PC-9 (cell line): Measurements from ENCODE around the gene CCDC69. TPM values are rescaled to one million over a fixed set of nuclear protein-coding genes. Genes with fewer than 3 reads are reported as not detected.

Source experiments
- BruUV-seq: library from RNA; stranded (reverse); fragments of 400-500 nt; replicated peaks from 2 replicates; lab custom pipeline; 2021; lab: Mats Ljungman, UMichigan
- CTCF ChIA-PET: fragments of 300-600 bp; sonication (Branson Sonifier 250); formaldehyde crosslinking; loops from one replicate; lab custom pipeline; 2022; ENCODE audit warnings: antibody characterized with exemption; lab: Charles Lee
- POLR2A ChIA-PET: fragments of 300-600 bp; sonication (Branson Sonifier 250); formaldehyde crosslinking; loops from one replicate; lab custom pipeline; 2022; ENCODE audit warnings: antibody characterized with exemption; ENCODE audit not compliant: unreplicated experiment; lab: Charles Lee
- DNase-seq, 2 experiments: peaks; one replicate each; pipeline versions ENCODE4 v3.0.0 to v3.0.0-alpha.2; 2015 to 2022; ENCODE audit warnings: mixed read lengths in 1 of 2
- H2AFZ ChIP-seq: fragments of 200-600 bp; sonication (generic); 2 replicates; pipeline ENCODE4 v1.8.1; 2017; ENCODE audit warnings: antibody characterized with exemption
- H3F3A ChIP-seq: fragments of 200-600 bp; sonication (generic); 2 replicates; pipeline ENCODE4 v1.8.1; 2017; ENCODE audit warnings: antibody characterized with exemption, mild to moderate bottlenecking, low read depth; ENCODE audit not compliant: insufficient read depth
- H3K27ac ChIP-seq: fragments of 200-600 bp; sonication (generic); 2 replicates; pipeline ENCODE4 v1.6.1; 2016; ENCODE audit warnings: mixed run types
- H3K27me3 ChIP-seq: fragments of 200-600 bp; sonication (generic); 2 replicates; pipeline ENCODE4 v1.6.1; 2016; ENCODE audit warnings: low read depth, mixed run types; ENCODE audit not compliant: insufficient read depth
- H3K36me3 ChIP-seq: fragments of 200-600 bp; sonication (generic); 2 replicates; pipeline ENCODE4 v1.6.1; 2016; ENCODE audit warnings: low read depth, mixed run types
- H3K4me1 ChIP-seq: fragments of 200-600 bp; sonication (generic); replicated peaks from 2 replicates; pipeline ENCODE4 v1.6.1; 2016; ENCODE audit warnings: mixed run types; ENCODE audit not compliant: insufficient read depth
- H3K4me2 ChIP-seq: fragments of 200-600 bp; sonication (generic); 2 replicates; pipeline ENCODE4 v1.6.1; 2017; ENCODE audit warnings: mixed run types
- H3K4me3 ChIP-seq: fragments of 200-600 bp; sonication (generic); 2 replicates; pipeline ENCODE4 v1.6.1; 2016; ENCODE audit warnings: mixed run types
- H3K79me2 ChIP-seq: fragments of 200-600 bp; sonication (generic); 2 replicates; pipeline ENCODE4 v1.6.1; 2017; ENCODE audit warnings: low read depth, mixed run types
- H3K9me2 ChIP-seq: fragments of 200-600 bp; sonication (generic); 2 replicates; pipeline ENCODE4 v1.8.1; 2017; ENCODE audit warnings: mild to moderate bottlenecking; ENCODE audit not compliant: insufficient read depth
- H3K9me3 ChIP-seq: fragments of 200-600 bp; sonication (generic); 2 replicates; pipeline ENCODE4 v1.8.1; 2016; ENCODE audit warnings: low read depth; ENCODE audit not compliant: insufficient read depth
- H4K20me1 ChIP-seq: fragments of 200-600 bp; sonication (generic); 2 replicates; pipeline ENCODE4 v1.8.1; 2017; ENCODE audit not compliant: insufficient read depth
- CTCF ChIP-seq: fragments of 200-600 bp; sonication (generic); conservative IDR thresholded peaks from 2 replicates; pipeline ENCODE4 v1.6.1; 2017; ENCODE audit warnings: mixed run types, antibody characterized with exemption, mild to moderate bottlenecking, moderate library complexity
- EZH2 ChIP-seq: fragments of 200-600 bp; sonication (generic); IDR thresholded peaks from 2 replicates; pipeline ENCODE4 v1.8.0; 2017; ENCODE audit warnings: antibody characterized with exemption, low read depth
- intact Hi-C: fragments of 100-400 bp; cut with micrococcal nuclease; formaldehyde crosslinking; loops from one replicate; pipeline ENCODE4 v1.10.0; 2022; ENCODE audit not compliant: unreplicated experiment
- total RNA-seq: library from RNA; stranded (reverse); gene quantifications from 2 replicates; pipeline ENCODE4 v1.2.3, GENCODE V29; 2021

The CCDC69 gene
- total RNA-seq, 1 experiment from 2014 or later, result 0.50 TPM

- TF ChIP-seq CTCF, result no peak
- Histone ChIP-seq H3K4me1 (no peaks in the 10 kb centered on the region), H3K36me3 (no peaks in the 10 kb centered on the region), H3K27ac (no peak overlapping the region), H3F3A (no peaks in the 10 kb centered on the region), H4K20me1 (no peaks in the 10 kb centered on the region), H3K9me3 (no peaks in the 10 kb centered on the region), H3K9me2 (no peaks in the 10 kb centered on the region), H3K4me3 (no peak overlapping the region), H3K27me3 (no peaks in the 10 kb centered on the region), H3K4me2 (no peak overlapping the region), H2AFZ (no peak overlapping the region), H3K79me2 (no peaks in the 10 kb centered on the region)
- intact Hi-C loops, result no loop called here
- ChIA-PET CTCF (no interaction called here), POLR2A (no interaction called here)
- no peak for DNase-seq
- BruUV-seq, result no TSS peak
Observed at GRCh38 chr5:151137067-151137825, 86.6 kb downstream of the CCDC69 start.

GRCh38 chr5:151134228-151134627 lies 89.7 kb downstream of the CCDC69 start:
- Histone ChIP-seq H3K36me3 (no peaks in the 10 kb centered on the region), H4K20me1 (no peaks in the 10 kb centered on the region), H3K4me2 (no peak overlapping the region), H3K27ac (no peak overlapping the region), H3K9me3 (no peaks in the 10 kb centered on the region), H3F3A (no peaks in the 10 kb centered on the region), H3K4me1 (no peaks in the 10 kb centered on the region), H2AFZ (no peak overlapping the region), H3K9me2 (no peaks in the 10 kb centered on the region), H3K27me3 (no peaks in the 10 kb centered on the region), H3K4me3 (no peak overlapping the region), H3K79me2 (no peaks in the 10 kb centered on the region)
- DNase-seq, result peak; percentile 17 to 41
- POLR2A ChIA-PET, result no interaction called here
- BruUV-seq, result no TSS peak
- TF ChIP-seq CTCF, result no peak
- TF ChIP-seq EZH2, result no peak
- CTCF ChIA-PET, result no interaction called here
- intact Hi-C loops, result loop anchor here (5.0 kb wide), 1 partner anchor 88 kb away; the partner anchor contains the start of gene CCDC69

GRCh38 chr5:151132963-151133362 lies 90.9 kb downstream of the CCDC69 start:
- no peak overlapping the region for H3K27ac ChIP-seq
- H2AFZ ChIP-seq, result no peak overlapping the region
- TF ChIP-seq CTCF (no peak), EZH2 (no peak)
- H4K20me1 ChIP-seq, result no peaks in the 10 kb centered on the region
- CTCF ChIA-PET, result no interaction called here
- no TSS peak for BruUV-seq
- intact Hi-C loops, result loop anchor here (5.0 kb wide), 1 partner anchor 89 kb away; the partner anchor contains the start of gene CCDC69
- H3K9me3 ChIP-seq, result no peaks in the 10 kb centered on the region
- no peaks in the 10 kb centered on the region for H3K36me3 ChIP-seq
- H3K79me2 ChIP-seq, result no peaks in the 10 kb centered on the region
- POLR2A ChIA-PET, result no interaction called here
- H3K4me3 ChIP-seq, result no peak overlapping the region
- no peaks in the 10 kb centered on the region for H3K9me2 ChIP-seq
- H3K27me3 ChIP-seq, result no peaks in the 10 kb centered on the region
- H3K4me2 ChIP-seq, result no peak overlapping the region
- DNase-seq, result no peak
- H3F3A ChIP-seq, result no peaks in the 10 kb centered on the region
- no peaks in the 10 kb centered on the region for H3K4me1 ChIP-seq

Other genes with a start within 250 kb of the CCDC69 start
- 84.6 and 93.2 TPM in 2 replicates for gene GPX3, start 203.5 kb downstream of the CCDC69 start, total RNA-seq
- 122 and 124 TPM in 2 replicates for gene TNIP1, start 143.1 kb downstream of the CCDC69 start, total RNA-seq
- 18.0 and 22.4 TPM in 2 replicates for gene ANXA6, start 66.3 kb downstream of the CCDC69 start, total RNA-seq
- 24.5 and 26.7 TPM in 2 replicates for gene GM2A, start 29.1 kb upstream of the CCDC69 start, total RNA-seq
- not detected in 2 replicates for gene SLC36A3, start 79.7 kb upstream of the CCDC69 start, total RNA-seq
- gene SLC36A2, start 123.5 kb upstream of the CCDC69 start, total RNA-seq, result not detected in 2 replicates
- gene SLC36A1, start 223.5 kb upstream of the CCDC69 start, total RNA-seq, result 7.4 and 11.0 TPM in 2 replicates